GM23248 (cell line): ENCODE results near the gene RHOBTB1. TPM values are rescaled to one million over a fixed set of nuclear protein-coding genes. Genes with fewer than 3 reads are reported as not detected.

Source experiments
- DNase-seq: peaks from one replicate; pipeline ENCODE4 v3.0.0-alpha.2; 2015
- H2AFZ ChIP-seq: fragments of 200-600 bp; sonication (generic); 2 replicates; pipeline ENCODE4 v1.6.1; 2016; ENCODE audit warnings: antibody characterized with exemption
- H3F3A ChIP-seq: fragments of 200-600 bp; sonication (generic); 2 replicates; pipeline ENCODE4 v1.6.1; 2016; ENCODE audit warnings: mild to moderate bottlenecking, antibody characterized with exemption, mixed run types; ENCODE audit not compliant: insufficient read depth
- H3K27ac ChIP-seq: fragments of 200-600 bp; sonication (generic); 2 replicates; pipeline ENCODE4 v1.5.1; 2016; ENCODE audit warnings: mild to moderate bottlenecking
- H3K27me3 ChIP-seq: fragments of 200-600 bp; sonication (generic); replicated peaks from 2 replicates; pipeline ENCODE4 v1.6.1; 2016; ENCODE audit warnings: mild to moderate bottlenecking; ENCODE audit not compliant: insufficient read depth
- H3K36me3 ChIP-seq: fragments of 200-600 bp; sonication (generic); 2 replicates; pipeline ENCODE4 v1.6.1; 2016; ENCODE audit warnings: low read depth, mild to moderate bottlenecking
- H3K4me1 ChIP-seq: fragments of 200-600 bp; sonication (generic); 2 replicates; pipeline ENCODE4 v1.6.1; 2016; ENCODE audit warnings: mild to moderate bottlenecking; ENCODE audit not compliant: insufficient read depth
- H3K4me2 ChIP-seq: fragments of 200-600 bp; sonication (generic); one replicate; pipeline ENCODE4 v1.6.1; 2016; ENCODE audit warnings: mild to moderate bottlenecking; ENCODE audit not compliant: unreplicated experiment
- H3K4me3 ChIP-seq: fragments of 200-600 bp; sonication (generic); 2 replicates; pipeline ENCODE4 v1.5.1; 2016; ENCODE audit warnings: mild to moderate bottlenecking
- H3K79me2 ChIP-seq: fragments of 200-600 bp; sonication (generic); 2 replicates; pipeline ENCODE4 v1.6.1; 2016; ENCODE audit warnings: mild to moderate bottlenecking; ENCODE audit not compliant: insufficient read depth
- H3K9ac ChIP-seq: fragments of 200-600 bp; sonication (generic); 2 replicates; pipeline ENCODE4 v1.6.1; 2016; ENCODE audit warnings: mild to moderate bottlenecking
- H3K9me2 ChIP-seq: fragments of 200-600 bp; sonication (generic); 2 replicates; pipeline ENCODE4 v1.6.1; 2016; ENCODE audit warnings: mixed run types, mild to moderate bottlenecking, moderate library complexity; ENCODE audit not compliant: insufficient read depth
- H3K9me3 ChIP-seq: fragments of 200-600 bp; sonication (generic); one replicate; pipeline ENCODE4 v1.6.1; 2017; ENCODE audit warnings: low read depth
- H4K20me1 ChIP-seq: fragments of 200-600 bp; sonication (generic); 2 replicates; pipeline ENCODE4 v1.6.0; 2016; ENCODE audit not compliant: insufficient read depth
- EZH2 ChIP-seq: fragments of 200-600 bp; sonication (generic); IDR thresholded peaks from 2 replicates; pipeline ENCODE4 v1.6.1; 2018; ENCODE audit warnings: antibody characterized with exemption, mild to moderate bottlenecking; ENCODE audit not compliant: insufficient read depth, poor library complexity, severe bottlenecking
- EZH2phosphoT487 ChIP-seq: fragments of 200-600 bp; sonication (generic); IDR thresholded peaks from 2 replicates; pipeline ENCODE4 v1.6.1; 2018; ENCODE audit warnings: antibody characterized with exemption, moderate library complexity, mild to moderate bottlenecking, low read depth; ENCODE audit not compliant: insufficient read depth
- WGBS, 2 experiments: methylation state at CpG; one replicate each; pipeline ENCODE4 v1.1.6; 2015 to 2017; ENCODE audit warnings: low lambda C conversion rate in 2 of 2, low coverage in 1 of 2; ENCODE audit errors: missing lambda C conversion rate in 2 of 2; 5-methylcytosine and 5-hydroxymethylcytosine counted together
- in situ Hi-C: fragments of 300-500 bp; cut with MboI; formaldehyde crosslinking; loops from 2 replicates; pipeline ENCODE4 v1.15.0; 2020
- polyA plus RNA-seq: library from polyadenylated mRNA; unstranded; fragments of >200 nt; fragmentation: Nextera tagmentation; extraction: Ambion mirVana; gene quantifications from 2 replicates; pipeline ENCODE4 v1.2.1, GENCODE V29; 2016
- total RNA-seq: library from RNA; depleted of rRNA; stranded (reverse); fragments of >200 nt; shearing (Covaris generic); gene quantifications from 2 replicates; pipeline ENCODE4 v1.2.3, GENCODE V29; 2014

Gene RHOBTB1
- total and polyA plus RNA-seq, 2 experiments from 2014 or later: 11.1 to 14.6 TPM

- peak; percentile 27 for DNase-seq
- no peak overlapping the region for H3K27ac ChIP-seq
Observed at GRCh38 chr10:60896033-60896432, 48.0 kb downstream of the RHOBTB1 start.

GRCh38 chr10:60894786-60895185 is 49.2 kb downstream of the RHOBTB1 start:
- no peak overlapping the region for H3K27ac ChIP-seq
- H3K27me3 ChIP-seq: no peaks in the 10 kb centered on the region
- H3K4me3 ChIP-seq: no peak overlapping the region
- H3K4me2 ChIP-seq: no peak overlapping the region
- H3K4me1 ChIP-seq: peaks cover 11% of the 10 kb centered on the region; the same call in 1 of the 2 replicates
- no peaks in the 10 kb centered on the region for H3K9me2 ChIP-seq
- H3K9ac ChIP-seq: no peak overlapping the region
- no peaks in the 10 kb centered on the region for H4K20me1 ChIP-seq
- H2AFZ ChIP-seq: no peak overlapping the region
- H3F3A ChIP-seq: 0 out of 2 replicates have a peak, but pooled peaks cover 5% of the 10 kb centered on the region
- H3K79me2 ChIP-seq: no peaks in the 10 kb centered on the region
- no peak for TF ChIP-seq EZH2
- TF ChIP-seq EZH2phosphoT487: no peak
- in situ Hi-C loops: no loop called here
- DNase-seq: peak; percentile 7
- H3K36me3 ChIP-seq: no peaks in the 10 kb centered on the region
- H3K9me3 ChIP-seq: no peaks in the 10 kb centered on the region

More at GRCh38 chr10:60896033-60896432, 48.0 kb downstream of the RHOBTB1 start:
- Histone ChIP-seq H3K4me1 (peaks cover 11% of the 10 kb centered on the region; the same call in 1 of the 2 replicates), H4K20me1 (no peaks in the 10 kb centered on the region), H3K79me2 (no peaks in the 10 kb centered on the region), H3K4me3 (no peak overlapping the region), H3F3A (0 out of 2 replicates have a peak, but pooled peaks cover 5% of the 10 kb centered on the region), H3K27me3 (no peaks in the 10 kb centered on the region), H3K9ac (no peak overlapping the region), H2AFZ (no peak overlapping the region), H3K4me2 (no peak overlapping the region), H3K9me3 (no peaks in the 10 kb centered on the region), H3K9me2 (no peaks in the 10 kb centered on the region), H3K36me3 (no peaks in the 10 kb centered on the region)
- TF ChIP-seq EZH2phosphoT487: no peak
- no peak for TF ChIP-seq EZH2
- in situ Hi-C loops: no loop called here

GRCh38 chr10:60893231-60893630 is 50.8 kb downstream of the RHOBTB1 start:
- no peaks in the 10 kb centered on the region for H3K36me3 ChIP-seq
- no peak for DNase-seq
- H3K79me2 ChIP-seq: no peaks in the 10 kb centered on the region
- H3K9me2 ChIP-seq: no peaks in the 10 kb centered on the region
- no peak overlapping the region for H3K4me3 ChIP-seq
- H3F3A ChIP-seq: 0 out of 2 replicates have a peak, but pooled peaks cover 5% of the 10 kb centered on the region
- H2AFZ ChIP-seq: no peak overlapping the region
- H3K27ac ChIP-seq: no peak overlapping the region
- no peaks in the 10 kb centered on the region for H3K27me3 ChIP-seq
- H3K9ac ChIP-seq: no peak overlapping the region
- TF ChIP-seq EZH2phosphoT487: no peak
- TF ChIP-seq EZH2: no peak
- 81 to 85% methylated on average over 3 of the region's 3 CpGs for WGBS, 2 experiments
- peaks cover 11% of the 10 kb centered on the region; the same call in 1 of the 2 replicates for H3K4me1 ChIP-seq
- in situ Hi-C loops: no loop called here
- H4K20me1 ChIP-seq: no peaks in the 10 kb centered on the region
- no peaks in the 10 kb centered on the region for H3K9me3 ChIP-seq
- H3K4me2 ChIP-seq: no peak overlapping the region

- no peak for TF ChIP-seq EZH2
- no peak for TF ChIP-seq EZH2phosphoT487
- no peak overlapping the region for H3K4me3 ChIP-seq
- in situ Hi-C loops: no loop called here
- 0 out of 2 replicates have a peak, but pooled peaks cover 5% of the 10 kb centered on the region for H3F3A ChIP-seq
- H2AFZ ChIP-seq: no peak overlapping the region
- no peaks in the 10 kb centered on the region for H3K9me2 ChIP-seq
- no peaks in the 10 kb centered on the region for H3K27me3 ChIP-seq
- H3K27ac ChIP-seq: no peak overlapping the region
- H4K20me1 ChIP-seq: no peaks in the 10 kb centered on the region
- no peak for DNase-seq
- no peak overlapping the region for H3K4me2 ChIP-seq
- H3K36me3 ChIP-seq: no peaks in the 10 kb centered on the region
- no peak overlapping the region for H3K9ac ChIP-seq
- no peaks in the 10 kb centered on the region for H3K79me2 ChIP-seq
- 84 to 88% methylated on average over 8 of the region's 8 CpGs for WGBS, 2 experiments
- H3K9me3 ChIP-seq: no peaks in the 10 kb centered on the region
- peaks cover 11% of the 10 kb centered on the region; the same call in 1 of the 2 replicates for H3K4me1 ChIP-seq
Observed at GRCh38 chr10:60892571-60892970, 51.4 kb downstream of the RHOBTB1 start.

- no peaks in the 10 kb centered on the region for H4K20me1 ChIP-seq
- in situ Hi-C loops: no loop called here
- H3K9me3 ChIP-seq: no peaks in the 10 kb centered on the region
- 0 out of 2 replicates have a peak, but pooled peaks cover 4% of the 10 kb centered on the region for H3K36me3 ChIP-seq
- H3K4me1 ChIP-seq: peaks cover under 1% of the 10 kb centered on the region; the same call in 1 of the 2 replicates
- H3K27ac ChIP-seq: no peak overlapping the region
- no peaks in the 10 kb centered on the region for H3K27me3 ChIP-seq
- no peak overlapping the region for H3K4me2 ChIP-seq
- no peak overlapping the region for H2AFZ ChIP-seq
- TF ChIP-seq EZH2 (no peak), EZH2phosphoT487 (no peak)
- 97 to 100% methylated on average over 1 of the region's 1 CpG for WGBS, 2 experiments
- no peaks in the 10 kb centered on the region for H3K9me2 ChIP-seq
- H3K79me2 ChIP-seq: no peaks in the 10 kb centered on the region
- H3F3A ChIP-seq: no peaks in the 10 kb centered on the region
- DNase-seq: no peak
- no peak overlapping the region for H3K9ac ChIP-seq
- H3K4me3 ChIP-seq: no peak overlapping the region
Observed at GRCh38 chr10:60890811-60891210, 53.2 kb downstream of the RHOBTB1 start.
